22Rv1 (cell line): ENCODE results near the gene LZTS3.
"Not testable (repeated sequence)": the region's sequence is repeated elsewhere in the genome, so short reads cannot be mapped to it uniquely, and the experiment has no call there.

ENCODE experiments used
- H3K27ac ChIP-seq: fragments of 450-650 bp; 2 replicates; pipeline ENCODE4 v1.5.1; 2017
- ZFX ChIP-seq: fragments of 450-650 bp; IDR thresholded peaks from 2 replicates; pipeline ENCODE4 v1.6.1; 2017; ENCODE audit warnings: antibody characterized with exemption, borderline replicate concordance
- TF ChIP-seq, protein P1 (sequence below): fragments of 450-650 bp; IDR thresholded peaks from 2 replicates; pipeline ENCODE4 v1.5.1; 2017; ENCODE audit warnings: mild to moderate bottlenecking

The LZTS3 gene

GRCh38 chr20:3189561-3190131 is 16.3 kb upstream of the LZTS3 start:
- TF ChIP-seq ZFX, result no peak
- TF ChIP-seq, protein P1, sequence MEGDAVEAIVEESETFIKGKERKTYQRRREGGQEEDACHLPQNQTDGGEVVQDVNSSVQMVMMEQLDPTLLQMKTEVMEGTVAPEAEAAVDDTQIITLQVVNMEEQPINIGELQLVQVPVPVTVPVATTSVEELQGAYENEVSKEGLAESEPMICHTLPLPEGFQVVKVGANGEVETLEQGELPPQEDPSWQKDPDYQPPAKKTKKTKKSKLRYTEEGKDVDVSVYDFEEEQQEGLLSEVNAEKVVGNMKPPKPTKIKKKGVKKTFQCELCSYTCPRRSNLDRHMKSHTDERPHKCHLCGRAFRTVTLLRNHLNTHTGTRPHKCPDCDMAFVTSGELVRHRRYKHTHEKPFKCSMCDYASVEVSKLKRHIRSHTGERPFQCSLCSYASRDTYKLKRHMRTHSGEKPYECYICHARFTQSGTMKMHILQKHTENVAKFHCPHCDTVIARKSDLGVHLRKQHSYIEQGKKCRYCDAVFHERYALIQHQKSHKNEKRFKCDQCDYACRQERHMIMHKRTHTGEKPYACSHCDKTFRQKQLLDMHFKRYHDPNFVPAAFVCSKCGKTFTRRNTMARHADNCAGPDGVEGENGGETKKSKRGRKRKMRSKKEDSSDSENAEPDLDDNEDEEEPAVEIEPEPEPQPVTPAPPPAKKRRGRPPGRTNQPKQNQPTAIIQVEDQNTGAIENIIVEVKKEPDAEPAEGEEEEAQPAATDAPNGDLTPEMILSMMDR, result no peak
- H3K27ac ChIP-seq, result no peak overlapping the region

DNA sequence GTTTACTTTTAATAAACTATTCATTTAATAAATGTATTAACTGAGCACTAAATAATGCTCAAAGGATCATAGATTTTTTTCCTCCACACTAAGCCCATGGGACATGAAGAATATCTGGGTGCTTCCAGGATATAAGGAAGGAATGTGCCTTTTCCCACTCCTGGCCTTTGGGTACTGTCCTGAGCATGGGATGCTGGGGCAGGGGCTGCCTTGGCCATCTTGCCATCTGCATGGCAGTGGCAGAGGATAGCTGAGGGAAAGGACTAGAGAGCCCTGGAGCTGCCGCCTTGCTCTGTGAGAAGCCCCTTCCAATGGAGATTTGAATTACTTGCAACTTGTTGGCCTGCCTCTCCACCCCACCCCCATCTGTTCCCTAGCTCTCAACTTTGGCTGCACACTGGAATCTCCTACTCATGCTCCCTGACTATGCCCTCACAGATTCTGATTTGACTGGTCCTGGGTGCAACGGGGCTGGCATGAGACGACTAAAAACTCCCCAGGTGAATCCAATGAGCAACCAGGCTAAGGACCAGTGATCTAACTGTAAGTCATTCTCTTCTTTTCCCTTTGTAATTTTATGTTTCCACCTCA is 15.6 kb upstream of the LZTS3 start:
- H3K27ac ChIP-seq, result no peak overlapping the region
- TF ChIP-seq, protein P1, result no peak
- TF ChIP-seq ZFX, result no peak

DNA sequence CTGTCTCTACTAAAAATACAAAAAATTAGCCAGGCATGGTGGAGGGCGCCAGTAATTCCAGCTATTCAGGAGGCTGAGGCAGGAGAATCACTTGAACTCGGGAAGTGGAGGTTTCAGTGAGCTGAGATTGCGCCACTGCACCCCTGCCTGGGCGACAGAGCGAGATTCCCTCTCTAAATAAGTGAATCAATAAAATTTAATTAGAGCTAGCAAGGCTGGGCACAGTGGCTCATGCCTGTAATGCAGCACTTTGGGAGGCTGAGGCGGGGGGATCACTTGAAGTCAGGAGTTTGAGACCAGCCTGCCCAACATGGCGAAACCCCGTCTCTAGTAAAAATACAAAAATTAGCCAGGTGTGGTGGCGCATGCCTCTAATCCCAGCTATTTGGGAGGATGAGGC is 14.5 kb upstream of the LZTS3 start:
- H3K27ac ChIP-seq, result not testable (repeated sequence)

DNA sequence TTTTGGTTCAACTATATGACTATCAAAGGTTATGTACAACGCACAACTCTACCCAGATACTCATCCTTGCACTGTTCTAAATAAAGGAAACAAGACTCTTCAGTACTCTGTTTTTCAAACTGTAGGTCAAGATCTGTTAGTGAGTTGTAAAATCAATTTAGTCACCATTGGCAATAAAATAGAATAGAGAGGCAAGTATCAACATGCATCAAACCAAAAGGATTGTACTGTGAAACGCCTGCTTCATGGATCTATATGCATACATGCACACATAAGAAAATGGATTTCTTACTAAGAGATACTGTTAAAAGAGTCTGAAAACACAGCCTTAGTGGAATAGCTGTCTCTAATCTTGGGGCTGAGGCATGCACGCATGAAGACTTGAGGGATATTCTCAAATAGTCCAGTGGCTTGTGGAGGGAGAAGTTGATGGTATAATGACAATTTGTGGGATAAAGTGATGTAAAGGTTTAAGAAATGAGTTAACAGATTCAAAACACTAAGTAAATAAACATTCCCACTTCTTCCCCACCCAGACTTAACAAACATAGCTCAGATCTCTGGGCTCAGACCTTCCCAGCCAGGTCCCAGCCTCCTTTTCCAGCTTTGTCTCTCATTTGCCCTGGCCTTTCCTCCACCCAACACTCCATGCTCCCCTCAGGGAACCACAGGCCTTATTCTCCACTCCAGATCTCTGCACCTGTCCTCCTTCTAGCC is 10.7 kb upstream of the LZTS3 start:
- no peak overlapping the region for H3K27ac ChIP-seq
- TF ChIP-seq, protein P1, result no peak
- no peak for TF ChIP-seq ZFX

DNA sequence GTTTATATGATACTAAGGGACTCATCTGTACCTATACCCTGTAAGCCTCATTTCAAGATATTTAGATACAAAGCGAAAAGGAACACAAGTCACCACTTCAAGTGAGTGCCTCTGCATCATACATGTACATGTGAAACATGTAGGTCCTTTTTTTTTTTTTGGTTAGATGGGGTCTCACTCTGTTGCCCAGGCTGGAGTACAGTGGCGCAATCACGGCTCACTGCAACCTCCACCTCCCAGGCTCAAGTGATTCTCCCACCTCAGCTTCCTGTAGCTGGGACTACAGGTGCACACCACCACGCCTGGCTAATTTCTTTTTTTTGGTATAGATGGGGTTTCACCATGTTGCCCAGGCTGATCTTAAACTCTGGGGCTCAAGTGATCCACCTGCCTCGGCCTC is 9.1 kb upstream of the LZTS3 start:
- H3K27ac ChIP-seq, result not testable (repeated sequence)

DNA sequence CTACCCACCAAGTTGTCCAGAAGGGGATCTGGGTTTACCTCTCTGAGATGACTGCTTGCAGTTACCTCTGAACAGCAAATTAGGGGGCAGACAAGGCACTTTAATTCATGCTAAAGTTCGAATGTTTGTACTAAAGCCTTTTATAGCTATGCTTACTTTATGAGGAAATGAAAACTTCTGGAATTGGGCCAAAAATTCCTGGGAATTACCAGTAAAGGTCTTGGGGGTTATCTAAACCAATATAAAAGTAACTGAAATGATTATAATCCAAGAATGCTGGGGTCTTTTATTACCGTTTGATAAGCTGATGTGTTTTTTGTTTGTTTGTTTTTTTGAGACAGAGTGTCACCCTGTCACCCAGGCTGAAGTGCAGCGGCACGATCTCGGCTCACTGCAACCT is 7.9 kb upstream of the LZTS3 start:
- H3K27ac ChIP-seq, result no peak overlapping the region
- TF ChIP-seq, protein P1, result no peak
- TF ChIP-seq ZFX, result no peak

DNA sequence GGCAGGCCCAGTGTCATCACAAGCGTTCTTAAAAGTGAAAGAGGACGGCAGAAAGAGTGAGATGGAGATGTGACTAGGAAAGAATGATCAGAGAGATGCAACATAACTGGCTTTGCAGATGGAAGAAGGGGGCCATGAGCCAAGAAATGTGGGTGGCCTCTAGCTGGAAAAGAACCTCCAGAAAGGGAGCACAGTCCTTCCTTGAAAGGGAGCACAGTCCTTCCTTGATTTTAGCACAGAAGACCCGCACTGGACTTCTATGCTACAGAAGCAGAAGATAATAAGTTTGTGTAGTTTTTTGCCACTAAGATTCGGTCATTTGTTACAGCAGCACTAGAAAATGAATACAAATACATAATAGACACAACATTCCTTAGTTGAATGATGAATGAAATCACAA is 7.0 kb upstream of the LZTS3 start:
- no peak overlapping the region for H3K27ac ChIP-seq
- TF ChIP-seq, protein P1, result no peak

DNA sequence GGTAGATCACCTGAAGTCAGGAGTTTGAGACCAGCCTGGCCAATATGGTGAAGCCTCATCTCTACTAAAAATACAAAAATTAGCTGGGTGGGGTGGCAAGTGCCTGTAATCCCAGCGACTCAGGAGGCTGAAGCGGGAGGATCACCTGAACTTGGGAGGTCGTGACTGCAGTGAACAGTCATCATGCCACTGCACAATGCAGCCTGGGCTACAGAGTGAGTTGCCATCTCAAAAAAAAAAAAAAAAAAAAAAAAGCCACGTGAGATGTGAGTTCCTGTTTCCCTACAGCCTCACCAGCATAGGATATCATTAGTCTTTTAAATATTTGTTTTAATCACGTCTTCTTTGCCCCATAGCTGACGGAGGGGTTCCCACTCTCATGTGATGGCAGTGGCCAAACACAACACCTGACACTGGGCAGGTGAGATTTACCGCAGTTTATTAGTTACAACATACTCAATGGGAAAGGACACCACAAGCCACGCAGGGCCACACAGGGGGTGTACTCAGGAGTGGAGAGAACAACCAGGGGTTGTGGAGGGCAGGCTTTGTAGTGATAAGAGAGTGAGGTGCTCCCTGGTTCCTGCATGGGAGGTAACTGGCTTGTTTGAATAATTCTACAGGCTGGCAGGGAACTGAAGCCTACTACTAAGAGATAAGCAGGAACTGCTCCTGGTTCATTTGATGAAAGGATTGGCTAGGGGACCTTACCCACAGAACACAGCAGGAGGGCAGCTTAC is 4.6 kb upstream of the LZTS3 start:
- no peak for TF ChIP-seq ZFX
- TF ChIP-seq, protein P1, result no peak
- no peak overlapping the region for H3K27ac ChIP-seq
